Choroid plexus epithelial cell (primary cell): ENCODE measurements around the gene ERC2.

Source experiments
- DNase-seq: peaks from one replicate; pipeline ENCODE4 v3.0.0-alpha.2; 2010; ENCODE audit warnings: low read depth
- H3K4me3 ChIP-seq: 2 replicates; pipeline ENCODE4 v1.5.1; 2011; ENCODE audit warnings: low read depth, mild to moderate bottlenecking, control low read depth, low read length, moderate library complexity
- TF ChIP-seq, protein P1 (sequence below): conservative IDR thresholded peaks from 2 replicates; pipeline ENCODE4 v1.5.1; 2011; ENCODE audit warnings: low read depth, mild to moderate bottlenecking, control low read depth, inconsistent platforms, low read length, moderate library complexity

Gene ERC2

DNA sequence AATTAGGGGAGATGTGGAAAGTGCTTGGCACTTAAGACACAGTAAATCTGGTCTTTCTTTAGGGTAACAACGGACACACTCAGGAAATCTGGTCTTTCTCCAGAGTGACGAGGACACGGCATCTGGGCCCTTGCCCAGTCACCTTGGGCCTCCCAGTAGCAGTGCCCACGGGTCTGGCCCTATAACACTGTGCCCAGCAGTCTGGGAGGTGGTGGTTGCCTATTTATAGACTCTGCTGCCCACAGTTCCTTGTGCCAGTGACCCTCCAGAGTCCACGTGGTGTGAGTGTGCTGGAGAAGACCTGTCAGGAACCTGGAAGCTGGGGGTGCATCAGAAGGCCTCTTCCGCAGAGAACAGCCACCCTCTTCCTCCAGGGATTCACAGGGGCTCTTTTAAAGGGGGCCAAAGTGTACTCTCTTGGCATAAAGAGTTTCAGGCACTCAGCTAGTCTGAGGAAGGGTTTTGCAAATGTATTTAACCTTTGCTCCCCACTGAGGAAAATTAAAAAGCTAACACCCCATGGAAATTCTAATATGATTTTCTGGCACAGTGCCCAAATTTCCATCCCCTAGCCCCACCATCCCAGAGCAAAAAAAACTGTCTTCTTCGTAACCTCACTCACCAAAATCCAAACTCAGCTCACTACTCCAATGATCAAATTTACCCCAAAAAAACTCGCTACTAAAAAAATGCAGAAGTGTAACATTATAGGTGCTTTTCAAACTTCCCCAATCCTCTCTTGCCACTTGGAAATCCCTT is 996.6 kb downstream of the ERC2 start:
- TF ChIP-seq, protein P1, sequence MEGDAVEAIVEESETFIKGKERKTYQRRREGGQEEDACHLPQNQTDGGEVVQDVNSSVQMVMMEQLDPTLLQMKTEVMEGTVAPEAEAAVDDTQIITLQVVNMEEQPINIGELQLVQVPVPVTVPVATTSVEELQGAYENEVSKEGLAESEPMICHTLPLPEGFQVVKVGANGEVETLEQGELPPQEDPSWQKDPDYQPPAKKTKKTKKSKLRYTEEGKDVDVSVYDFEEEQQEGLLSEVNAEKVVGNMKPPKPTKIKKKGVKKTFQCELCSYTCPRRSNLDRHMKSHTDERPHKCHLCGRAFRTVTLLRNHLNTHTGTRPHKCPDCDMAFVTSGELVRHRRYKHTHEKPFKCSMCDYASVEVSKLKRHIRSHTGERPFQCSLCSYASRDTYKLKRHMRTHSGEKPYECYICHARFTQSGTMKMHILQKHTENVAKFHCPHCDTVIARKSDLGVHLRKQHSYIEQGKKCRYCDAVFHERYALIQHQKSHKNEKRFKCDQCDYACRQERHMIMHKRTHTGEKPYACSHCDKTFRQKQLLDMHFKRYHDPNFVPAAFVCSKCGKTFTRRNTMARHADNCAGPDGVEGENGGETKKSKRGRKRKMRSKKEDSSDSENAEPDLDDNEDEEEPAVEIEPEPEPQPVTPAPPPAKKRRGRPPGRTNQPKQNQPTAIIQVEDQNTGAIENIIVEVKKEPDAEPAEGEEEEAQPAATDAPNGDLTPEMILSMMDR, result no peak

DNA sequence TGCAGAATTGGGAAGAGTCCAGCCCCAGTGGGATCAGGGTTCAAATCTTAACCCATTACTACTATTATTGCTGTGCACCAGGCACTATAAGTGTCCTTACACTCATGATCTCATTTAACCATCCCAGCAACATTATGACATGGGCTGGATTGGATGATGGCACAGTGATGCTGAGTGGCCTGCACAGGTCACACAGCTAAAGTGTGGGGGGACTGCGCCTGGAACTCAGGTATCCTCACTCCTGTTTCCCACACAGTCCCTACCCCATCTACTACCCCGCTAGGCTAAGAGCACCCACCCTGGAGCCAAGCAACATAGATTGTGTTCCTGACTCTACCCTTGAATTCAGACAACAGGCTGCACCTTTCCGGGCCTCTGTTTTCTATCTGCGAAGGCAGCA is 997.2 kb downstream of the ERC2 start:
- no peak for DNase-seq
- TF ChIP-seq, protein P1, result no peak
- no peak overlapping the region for H3K4me3 ChIP-seq

More for the DNA sequence above, 996.6 kb downstream of the ERC2 start:
- no peak overlapping the region for H3K4me3 ChIP-seq
- no peak for DNase-seq

DNA sequence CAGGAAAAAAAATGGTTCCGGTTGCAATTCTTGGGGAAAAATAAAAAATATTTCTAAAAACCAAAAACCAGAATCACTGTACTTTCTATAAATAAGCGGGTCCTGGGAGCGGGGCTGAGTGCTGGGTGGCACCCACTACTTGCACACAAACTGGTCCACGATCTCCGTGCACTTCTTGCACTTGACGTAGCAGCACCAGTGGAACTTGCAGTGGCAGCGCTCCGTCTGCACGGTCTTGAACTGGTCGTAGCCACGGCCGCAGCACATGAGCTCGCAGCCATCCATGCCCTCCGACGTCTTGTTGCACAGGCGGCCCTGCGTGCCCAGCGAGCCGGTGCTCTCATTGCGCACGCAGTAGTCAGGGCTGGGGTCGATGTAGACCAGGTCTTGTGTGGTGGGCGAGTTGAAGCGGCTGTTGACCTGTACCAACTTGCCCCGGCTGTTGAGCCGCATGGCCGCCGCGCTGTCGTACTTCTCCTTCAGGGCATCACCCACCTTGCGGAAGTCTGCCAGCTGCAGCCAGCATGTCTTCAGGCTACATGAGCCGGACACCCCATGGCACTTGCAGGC is 998.2 kb downstream of the ERC2 start:
- TF ChIP-seq, protein P1, result no peak
- H3K4me3 ChIP-seq, result no peak overlapping the region
- DNase-seq, result no peak

DNA sequence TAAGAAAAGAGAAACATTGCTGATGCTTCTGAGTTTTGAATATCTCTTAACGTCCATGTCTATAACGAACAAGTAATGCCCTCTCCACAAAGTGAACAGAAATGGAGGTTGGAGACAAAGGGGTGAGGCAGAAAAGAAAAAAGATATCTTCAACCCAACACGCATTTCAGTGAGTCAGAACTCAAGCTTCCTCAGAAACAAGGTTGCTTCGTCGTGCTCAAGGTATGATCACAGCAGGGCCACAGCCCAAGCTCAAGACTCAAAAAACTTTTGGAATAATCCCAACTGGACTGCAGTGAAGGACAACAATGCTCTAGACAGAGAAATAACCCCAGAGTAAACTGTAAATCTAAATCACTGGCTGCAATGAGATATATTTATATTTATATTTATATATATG is 1000.0 kb downstream of the ERC2 start:
- no peak overlapping the region for H3K4me3 ChIP-seq
- TF ChIP-seq, protein P1, result no peak
- DNase-seq, result peak; percentile 76

DNA sequence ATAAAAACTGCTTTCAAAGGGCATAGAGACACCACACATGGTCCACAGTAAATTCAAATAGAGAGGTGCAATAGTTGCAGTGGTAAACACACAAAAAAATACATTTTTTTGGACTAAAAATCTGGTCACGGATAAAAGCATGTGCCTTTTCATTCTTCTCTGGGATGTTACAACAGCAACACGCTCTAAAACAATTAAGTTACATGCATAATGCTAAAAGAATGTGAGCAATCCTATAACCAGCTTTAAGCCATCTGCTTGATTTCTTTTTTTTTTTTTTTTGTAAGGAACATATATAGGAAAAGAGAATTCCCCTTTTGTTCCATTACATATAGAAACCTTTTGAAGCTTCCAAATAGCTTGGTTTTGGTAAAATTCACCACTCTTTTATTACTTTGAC is 1001.2 kb downstream of the ERC2 start:
- TF ChIP-seq, protein P1, result no peak
- DNase-seq, result peak; percentile 72
- no peak overlapping the region for H3K4me3 ChIP-seq

DNA sequence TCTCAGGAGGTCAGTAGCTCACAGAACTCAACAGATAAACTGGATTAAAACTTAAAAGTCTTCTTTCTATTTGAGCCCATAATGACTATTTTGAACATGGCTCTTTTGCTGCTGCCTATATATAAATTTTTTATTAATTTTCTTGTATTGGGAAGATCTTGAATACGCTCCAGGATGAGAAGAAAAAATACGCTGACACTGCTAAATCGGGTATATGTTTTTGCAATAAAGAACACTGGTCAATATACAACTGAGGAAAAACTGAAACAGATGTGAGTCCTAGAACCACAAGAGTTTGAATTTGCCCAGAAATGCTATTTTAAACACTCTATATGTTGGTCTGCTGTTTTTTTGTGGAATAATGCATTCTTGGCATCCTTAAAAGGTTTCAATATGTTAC is 1001.7 kb downstream of the ERC2 start:
- no peak overlapping the region for H3K4me3 ChIP-seq
- TF ChIP-seq, protein P1, result no peak
- no peak for DNase-seq

DNA sequence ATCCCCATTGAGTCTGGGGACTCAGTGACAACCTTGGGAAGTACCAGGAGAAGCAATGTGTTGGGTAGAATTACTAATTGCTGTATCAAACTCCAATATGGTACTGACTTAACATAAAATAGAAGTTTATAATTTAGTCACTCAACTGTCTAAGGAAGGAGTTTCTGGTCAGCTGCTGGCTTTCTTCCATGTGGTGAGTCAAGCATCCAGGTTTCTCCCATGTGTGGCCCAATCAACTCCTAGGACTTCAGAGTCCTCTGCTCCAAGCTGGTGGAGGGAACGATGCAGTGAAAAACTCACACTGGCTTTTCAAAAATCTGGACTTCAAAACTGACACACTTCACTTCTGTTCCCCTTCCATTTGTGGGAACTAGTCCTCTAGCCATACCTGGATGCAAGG is 1006.4 kb downstream of the ERC2 start:
- TF ChIP-seq, protein P1, result no peak
- no peak overlapping the region for H3K4me3 ChIP-seq
- DNase-seq, result peak; percentile 80
